Measurements from ENCODE around the gene DCDC2.
"Not testable (repeated sequence)": the region's sequence is repeated elsewhere in the genome, so short reads cannot be mapped to it uniquely, and the experiment has no call there.

DCDC2 gene

DNA sequence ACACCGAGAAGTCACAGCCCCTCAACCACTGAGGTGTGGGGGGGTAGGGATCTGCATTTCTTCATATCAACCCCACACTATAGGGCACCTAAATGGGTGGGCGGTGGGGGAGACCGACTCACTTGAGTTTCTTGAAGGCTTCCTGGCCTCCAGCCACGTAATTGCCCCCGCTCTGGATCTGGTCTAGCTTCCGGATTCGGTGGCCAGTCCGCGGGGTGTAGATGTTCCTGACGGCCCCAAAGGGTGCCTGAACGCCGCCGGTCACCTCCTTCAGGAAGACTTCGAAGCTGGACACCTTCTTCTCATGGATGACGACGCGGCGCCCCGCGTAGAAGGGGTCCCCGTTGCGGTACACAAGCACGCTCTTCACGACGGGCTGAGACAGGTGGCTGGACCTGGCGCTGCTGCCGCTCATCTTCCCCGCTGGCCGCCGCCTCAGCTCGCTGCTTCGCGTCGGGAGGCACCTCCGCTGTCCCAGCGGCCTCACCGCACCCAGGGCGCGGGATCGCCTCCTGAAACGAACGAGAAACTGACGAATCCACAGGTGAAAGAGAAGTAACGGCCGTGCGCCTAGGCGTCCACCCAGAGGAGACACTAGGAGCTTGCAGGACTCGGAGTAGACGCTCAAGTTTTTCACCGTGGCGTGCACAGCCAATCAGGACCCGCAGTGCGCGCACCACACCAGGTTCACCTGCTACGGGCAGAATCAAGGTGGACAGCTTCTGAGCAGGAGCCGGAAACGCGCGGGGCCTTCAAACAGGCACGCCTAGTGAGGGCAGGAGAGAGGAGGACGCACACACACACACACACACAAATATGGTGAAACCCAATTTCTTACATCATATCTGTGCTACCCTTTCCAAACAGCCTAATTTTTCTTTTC is at the start of gene DCDC2:
Gene DCDC2, minus strand, starts transcription at position 724 of the 883 bp plus-strand sequence. Its CDS starts 309 bp downstream, at position 415.
- no peak for DNase-seq (ENCODE audit: low read depth in 2 of 2)

DNA sequence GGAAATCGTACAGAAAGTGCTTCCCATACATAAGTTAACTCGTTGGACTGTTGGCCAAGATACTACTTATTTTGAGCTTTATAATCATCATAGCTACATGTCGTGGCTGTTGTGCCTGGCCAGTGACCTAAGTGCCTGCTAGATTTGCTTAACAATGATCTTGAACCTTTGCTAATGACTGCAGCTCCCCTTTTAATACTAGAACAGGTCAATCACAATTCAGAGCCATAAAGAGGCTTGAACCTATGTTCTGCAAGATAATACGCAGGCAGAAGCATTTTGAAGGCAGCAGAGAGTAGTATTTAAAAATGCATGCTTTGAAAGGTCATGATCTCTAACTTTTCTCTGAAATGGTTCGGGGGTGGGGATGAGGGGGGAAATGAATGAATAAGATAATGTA is 47.4 kb upstream of the DCDC2 start:
- DNase-seq (ENCODE audit: low read depth in 2 of 2): no peak

DNA sequence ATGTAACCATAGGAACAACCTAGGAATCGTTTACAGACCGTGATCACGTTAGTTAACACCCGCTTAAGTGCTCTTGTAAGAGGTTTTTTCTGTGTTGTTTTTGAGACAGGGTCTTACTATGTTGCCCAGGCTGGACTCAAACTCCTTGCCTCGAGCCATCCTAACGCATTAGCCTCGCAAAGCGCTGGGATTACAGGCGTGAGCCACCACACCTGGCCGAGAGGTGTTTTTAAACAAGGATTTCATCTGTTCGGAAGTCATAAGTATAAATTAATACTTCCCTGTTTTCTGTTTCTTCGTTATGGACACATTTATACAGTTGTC is 45.6 kb upstream of the DCDC2 start:
- DNase-seq (ENCODE audit: low read depth in 2 of 2): no peak

DNA sequence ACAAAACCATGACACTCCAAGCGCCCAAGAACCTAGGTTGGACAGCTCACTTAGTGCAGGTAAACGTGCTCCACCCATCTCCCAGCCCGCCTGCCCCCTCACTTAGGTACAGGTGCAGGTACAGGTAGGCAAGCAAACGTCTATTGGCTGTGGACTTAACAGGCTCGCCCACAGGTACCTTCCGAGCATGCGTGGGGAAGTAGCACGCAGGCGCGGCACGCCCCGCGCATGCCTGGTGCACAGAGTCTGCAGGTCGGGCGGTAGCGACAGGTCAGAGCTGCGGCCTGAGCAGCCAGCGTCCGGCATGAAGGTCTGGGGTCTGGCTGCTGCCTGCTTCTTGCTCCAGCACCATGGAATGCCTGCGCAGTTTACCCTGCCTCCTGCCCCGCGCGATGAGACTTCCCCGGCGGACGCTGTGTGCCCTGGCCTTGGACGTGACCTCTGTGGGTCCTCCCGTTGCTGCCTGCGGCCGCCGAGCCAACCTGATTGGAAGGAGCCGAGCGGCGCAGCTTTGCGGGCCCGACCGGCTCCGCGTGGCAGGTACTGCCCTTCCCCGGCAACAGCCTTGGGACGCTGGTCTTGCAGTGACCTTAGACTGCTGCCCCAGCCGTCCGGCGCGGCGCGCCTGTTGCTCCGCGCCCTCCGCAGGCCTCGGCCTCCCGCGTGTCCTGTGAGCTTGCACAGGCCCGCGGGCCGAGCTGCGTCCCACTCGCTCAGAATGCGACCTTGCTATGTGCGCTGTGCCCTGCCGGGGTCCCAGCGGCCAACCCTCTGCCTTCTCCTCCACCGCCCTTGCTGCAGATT is 45.0 kb upstream of the DCDC2 start, which contains the start of gene MRS2:
Gene MRS2, plus strand, starts transcription at position 240 of the 804 bp plus-strand sequence. Its CDS starts 111 bp downstream, at position 351.
- peak; percentile 12 to 15 for DNase-seq (ENCODE audit: low read depth in 2 of 2)

DNA sequence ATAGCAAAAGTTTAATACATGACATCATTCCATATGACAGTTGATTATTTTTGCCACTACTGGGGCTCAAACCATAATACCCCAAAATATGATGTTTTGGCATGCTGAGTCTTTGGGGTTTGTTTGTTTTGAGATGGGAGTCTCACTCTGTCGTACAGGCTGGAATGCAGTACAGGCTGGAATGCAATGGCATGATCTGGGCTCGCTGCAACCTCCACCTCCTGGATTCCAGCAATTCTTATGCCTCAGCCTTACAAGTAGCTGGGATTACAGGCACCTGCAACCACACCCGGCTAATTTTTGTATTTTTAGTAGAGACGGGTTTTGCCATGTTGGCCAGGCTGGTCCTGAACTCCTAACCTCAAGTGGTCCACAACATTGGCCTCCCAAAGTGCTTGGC is 43.6 kb upstream of the DCDC2 start:
- DNase-seq (ENCODE audit: low read depth in 2 of 2): no peak

DNA sequence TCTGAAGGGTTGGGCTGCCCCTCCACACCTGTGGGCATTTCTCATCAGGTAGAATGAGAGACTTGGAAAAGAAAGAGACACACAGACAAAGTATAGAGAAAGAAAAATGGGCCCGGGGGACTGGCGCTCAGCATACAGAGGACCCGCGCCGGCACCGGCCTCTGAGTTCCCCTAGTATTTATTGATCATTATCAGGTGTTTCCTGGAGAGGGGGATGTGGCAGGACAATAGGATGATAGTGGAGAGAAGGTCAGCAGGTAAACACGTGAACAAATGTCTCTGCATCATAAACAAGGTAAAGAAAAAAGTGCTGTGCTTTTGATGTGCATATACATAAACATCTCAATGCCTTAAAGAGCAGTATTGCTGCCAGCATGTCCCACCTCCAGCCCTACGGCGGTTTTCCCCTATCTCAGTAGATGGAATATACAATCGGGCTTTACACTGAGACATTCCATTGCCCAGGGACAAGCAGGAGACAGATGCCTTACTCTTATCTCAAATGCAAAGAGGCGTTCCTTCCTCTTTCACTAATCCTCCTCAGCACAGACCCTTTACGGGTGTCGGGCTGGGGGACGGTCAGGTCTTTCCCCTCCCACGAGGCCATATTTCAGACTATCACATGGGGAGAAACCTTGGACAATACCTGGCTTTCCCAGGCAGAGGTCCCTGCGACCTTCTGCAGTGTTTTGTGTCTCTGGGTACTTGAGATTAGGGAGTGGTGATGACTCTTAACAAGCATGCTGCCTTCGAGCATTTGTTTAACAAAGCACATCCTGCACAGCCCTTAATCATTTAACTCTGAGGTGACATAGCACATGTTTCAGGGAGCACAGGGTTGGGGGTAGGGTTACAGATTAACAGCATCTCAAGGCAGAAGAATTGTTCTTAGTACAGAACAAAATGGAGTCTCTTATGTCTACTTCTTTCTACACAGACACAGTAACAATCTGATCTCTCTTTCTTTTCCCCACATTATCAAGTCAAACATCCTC is 42.5 kb upstream of the DCDC2 start:
- DNase-seq (ENCODE audit: low read depth in 2 of 2): not testable (repeated sequence)

DNA sequence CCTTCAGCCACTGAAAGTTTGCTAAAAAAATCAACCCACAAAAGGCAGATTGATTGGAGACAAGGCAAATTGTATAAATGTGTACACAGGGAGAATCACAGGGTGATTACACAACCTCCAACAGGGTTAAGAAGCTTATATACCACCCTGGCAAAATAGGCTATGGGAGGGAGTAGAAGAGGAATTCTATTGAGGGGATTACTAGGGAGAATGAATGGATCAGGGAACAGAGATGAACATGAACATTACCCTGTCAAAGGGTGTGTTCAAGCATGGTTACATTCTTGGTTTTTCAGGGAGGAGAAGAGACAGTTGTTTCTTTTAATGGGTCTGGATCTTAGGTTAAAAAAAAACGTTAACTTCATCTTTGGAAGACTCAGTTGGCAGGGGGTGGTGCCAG is 39.8 kb upstream of the DCDC2 start:
- DNase-seq (ENCODE audit: low read depth in 2 of 2): no peak

DNA sequence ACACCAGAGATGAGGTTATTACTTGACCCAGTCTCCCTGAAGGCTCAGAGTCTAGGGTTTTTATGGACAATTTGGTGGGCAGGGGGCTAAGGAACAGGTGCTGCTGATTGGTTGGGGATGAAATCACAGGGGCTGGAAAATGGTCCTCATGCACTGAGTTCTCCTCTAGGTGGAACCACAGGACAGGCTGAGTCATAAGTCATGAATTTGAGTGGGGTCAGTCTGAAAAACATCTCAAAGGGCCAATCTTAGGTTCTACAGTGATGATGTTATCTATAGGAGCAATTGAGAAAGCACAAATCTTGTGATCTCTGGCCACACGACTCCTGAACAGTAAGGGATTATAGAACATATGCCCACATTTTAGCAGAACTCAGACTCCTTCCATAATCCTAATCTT is 39.0 kb upstream of the DCDC2 start:
- DNase-seq (ENCODE audit: low read depth in 2 of 2): no peak

DNA sequence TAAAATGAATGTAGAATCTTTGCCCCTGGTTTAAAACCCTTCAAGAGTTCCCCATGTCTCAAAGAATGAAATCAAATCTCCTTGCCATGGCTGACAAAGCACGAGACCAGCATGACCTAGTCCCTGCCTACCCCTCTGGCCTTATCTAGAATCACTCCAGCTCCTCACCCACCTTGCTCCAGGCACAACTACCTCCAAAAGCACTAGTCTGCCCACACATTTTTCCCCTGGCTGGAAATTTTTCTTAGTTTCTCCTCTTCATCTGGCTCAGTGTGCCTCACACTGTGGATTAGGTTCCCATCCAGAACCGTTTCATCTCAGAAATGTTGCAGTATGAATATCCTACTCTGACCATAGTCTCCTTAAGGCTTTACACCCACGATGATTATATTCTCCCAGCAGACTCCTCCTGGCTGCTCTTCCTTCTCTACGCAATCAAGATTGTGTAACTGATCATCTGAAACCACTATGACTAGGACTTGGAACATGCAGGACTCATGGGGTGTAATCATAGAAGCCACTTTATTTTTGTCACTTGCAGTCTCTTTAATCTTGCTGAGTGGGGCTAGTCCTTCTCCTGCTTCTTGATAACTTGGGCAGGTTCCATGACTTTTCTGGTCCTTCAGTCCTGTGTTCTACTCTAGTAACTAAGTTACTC is 37.0 kb upstream of the DCDC2 start:
- peak in 1 of 2 experiments; percentile 2 for DNase-seq (ENCODE audit: low read depth in 2 of 2)

DNA sequence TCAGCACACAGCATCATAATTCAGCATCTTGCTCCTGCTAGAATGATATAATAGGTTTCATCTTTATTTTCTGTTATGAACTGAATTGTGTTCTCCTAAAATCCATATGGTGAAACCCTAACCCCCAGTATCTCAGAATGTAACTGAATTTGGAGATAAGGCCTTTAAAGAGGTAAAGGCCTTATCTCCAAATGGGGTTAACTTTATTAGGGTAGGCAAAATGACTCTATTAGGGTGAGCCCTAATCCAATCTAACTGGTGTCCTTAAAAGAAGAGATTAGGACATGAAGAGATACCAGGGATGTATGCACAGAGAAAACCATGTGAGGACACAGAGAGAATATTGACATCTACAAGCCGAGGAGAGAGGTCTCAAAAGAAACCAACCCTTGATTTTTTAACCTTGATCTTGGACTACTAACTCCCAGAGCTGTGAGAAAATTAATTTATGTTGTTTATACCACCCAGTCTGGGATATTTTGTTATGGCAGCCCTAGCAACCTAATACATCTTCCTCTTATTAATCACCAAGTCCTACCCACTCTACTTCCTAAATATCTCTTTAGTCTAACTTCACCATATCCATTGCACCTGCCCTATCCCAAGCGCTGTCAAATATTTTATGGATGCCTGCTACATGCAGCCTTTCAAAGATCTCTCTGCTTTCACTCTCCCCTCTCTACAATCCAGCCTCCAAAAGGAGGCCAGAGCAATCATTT is 36.4 kb upstream of the DCDC2 start:
- no peak for DNase-seq (ENCODE audit: low read depth in 2 of 2)

DNA sequence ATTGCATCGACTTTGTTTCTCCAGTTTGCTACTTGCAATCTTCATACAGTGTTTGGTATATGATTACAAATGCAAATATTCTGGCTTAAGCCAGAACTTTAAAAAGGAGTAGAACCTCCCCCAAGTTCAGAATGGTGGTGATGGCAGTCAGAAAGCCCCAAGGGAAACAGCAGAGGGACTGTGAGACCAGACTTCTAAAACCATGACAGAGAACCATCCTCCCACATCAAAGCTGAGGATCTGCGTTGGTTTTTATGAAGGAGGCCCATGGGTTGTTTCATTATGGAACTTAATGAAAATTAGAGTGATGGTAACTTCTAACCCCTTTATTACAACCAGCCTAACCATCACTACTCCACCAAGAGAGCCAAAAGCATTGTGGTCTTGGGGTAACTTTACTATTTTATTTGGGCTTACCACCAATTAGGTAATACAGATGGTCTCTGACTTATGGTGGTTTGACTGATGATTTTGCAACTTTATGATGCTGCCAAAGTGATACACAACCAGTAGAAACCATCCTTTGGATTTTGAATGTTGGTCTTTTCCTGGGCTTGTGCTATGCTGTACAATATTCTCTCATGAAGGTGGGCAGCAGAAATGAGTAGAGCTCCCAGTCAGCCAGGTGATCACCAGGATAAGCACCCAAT is 34.0 kb upstream of the DCDC2 start:
- DNase-seq (ENCODE audit: low read depth in 2 of 2): no peak

DNA sequence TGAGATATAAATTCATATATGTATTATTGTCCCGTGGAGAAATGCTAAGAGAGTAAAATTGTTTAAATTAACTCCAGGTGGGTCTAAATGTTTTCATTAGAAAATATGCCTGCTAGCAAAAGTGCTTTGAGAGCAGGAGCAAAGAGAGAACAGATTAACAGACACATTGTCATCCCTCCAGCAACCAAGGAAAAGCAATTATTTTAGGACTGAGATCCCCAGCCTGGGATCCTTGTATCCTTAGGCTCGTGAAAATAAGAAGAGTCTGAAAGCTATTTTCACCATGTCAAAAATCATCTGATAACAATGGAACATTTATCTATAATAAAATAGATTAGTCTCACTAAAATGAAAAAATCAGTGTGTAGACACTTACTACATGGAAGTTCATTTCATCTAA is 33.3 kb upstream of the DCDC2 start:
- no peak for DNase-seq (ENCODE audit: low read depth in 2 of 2)

DNA sequence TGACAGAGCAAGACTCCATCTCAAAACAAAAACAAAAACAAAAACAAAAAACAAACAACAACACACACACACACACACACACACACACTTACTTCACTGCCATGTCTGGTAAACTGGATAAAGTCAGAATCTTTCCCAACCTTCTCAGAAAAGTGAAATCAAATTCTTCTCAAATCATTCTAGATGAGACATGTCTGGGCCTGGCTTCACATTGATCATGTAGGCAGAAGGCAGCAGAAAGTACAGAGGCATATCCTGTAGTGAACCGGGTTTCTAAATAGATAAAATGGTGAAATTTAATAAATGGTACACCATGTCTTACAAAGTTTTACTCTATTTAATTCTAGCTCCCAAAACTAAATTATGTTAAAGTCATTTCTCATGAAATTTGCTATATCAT is 30.0 kb upstream of the DCDC2 start:
- DNase-seq (ENCODE audit: low read depth in 2 of 2): no peak

DNA sequence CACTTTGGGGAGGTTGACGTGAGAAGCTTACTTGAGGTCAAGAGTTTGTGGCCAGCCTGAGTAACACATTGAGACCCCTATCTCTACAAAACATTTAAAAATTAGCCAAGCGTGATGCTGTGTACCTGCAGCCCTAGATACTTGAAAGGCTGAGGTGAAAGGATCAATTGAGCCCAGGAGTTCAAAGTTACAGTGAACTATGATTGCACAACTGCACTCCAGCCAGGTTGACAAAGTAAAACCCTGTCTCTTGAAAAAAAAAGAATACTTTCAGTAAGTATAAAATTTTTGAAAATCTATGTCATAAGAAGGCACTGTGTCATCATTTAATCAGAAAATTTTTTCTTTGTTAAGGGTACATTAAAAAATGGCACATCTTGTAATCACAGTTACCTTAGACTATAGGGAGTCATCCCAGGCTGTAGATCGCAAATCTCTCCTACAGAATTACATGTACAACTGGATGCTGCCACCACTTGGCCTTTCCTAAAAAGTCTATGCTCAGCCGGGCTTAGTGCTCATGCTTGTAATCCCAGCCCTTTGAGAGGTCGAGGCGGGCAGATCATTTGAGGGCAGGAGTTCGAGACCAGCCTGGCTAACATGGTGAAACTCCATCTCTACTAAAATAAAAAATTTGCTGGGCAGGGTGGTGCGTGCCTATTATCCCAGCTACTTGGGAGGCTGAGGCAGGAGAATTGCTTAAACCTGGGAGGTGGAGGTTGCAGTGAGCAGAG is 27.8 kb upstream of the DCDC2 start:
- DNase-seq (ENCODE audit: low read depth in 2 of 2): no peak

DNA sequence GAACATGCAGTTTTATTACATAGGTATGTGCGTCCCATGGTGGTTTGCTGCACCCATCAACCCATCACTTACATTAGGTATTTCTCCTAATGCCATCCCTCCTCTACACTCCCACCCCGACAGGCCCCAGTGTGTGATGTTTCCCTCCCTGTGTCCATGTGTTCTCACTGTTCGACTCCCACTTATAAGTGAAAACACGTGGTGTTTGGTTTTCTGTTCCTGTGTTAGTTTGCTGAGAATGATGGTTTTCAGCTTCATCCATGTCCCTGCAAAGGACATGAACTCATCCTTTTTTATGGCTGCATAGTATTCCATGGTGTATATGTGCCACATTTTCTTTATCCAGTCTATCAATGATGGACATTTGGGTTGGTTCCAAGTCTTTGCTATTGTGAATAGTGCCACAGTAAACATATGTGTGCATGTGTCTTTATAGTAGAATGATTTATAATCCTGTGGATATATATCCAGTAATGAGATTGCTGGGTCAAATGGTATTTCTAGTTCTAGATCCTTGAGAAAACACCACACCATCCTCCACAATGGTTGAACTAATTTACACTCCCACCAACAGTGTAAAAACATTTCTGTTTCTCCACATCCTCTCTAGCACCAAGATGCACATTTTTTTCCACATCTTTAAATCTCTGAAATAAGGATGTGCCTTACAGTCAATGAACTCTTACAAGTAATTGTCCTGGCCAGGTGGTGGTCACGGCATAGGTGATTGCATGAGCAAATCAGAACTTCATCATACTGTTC is 26.7 kb upstream of the DCDC2 start:
- not testable (repeated sequence) for DNase-seq (ENCODE audit: low read depth in 2 of 2)

DNA sequence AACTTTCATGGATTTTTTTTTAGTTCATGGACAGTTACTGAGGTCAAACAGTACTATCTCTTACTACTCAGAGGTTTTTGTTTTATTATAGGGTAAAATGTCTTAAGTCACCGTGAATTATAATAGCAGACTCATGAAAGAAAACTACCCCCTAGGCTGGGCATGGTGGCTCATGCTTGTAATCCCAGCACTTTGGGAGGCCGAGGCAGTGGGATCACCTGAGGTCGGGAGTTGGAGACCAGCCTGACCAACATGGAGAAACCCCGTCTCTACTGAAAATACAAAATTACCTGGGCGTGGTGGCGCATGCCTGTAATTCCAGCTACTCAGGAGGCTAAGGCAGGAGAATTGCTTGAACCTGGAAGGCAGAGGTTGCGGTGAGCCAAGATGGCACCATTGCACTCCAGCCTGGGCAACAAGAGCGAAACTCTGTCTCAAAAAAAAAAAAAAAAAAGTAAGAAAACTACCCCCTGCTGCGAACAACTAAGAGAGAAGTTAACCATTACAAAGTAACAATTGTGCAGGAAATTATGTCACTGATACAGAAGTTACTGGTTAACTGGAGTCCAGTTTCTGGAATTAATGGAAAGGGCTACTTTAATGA is 25.1 kb upstream of the DCDC2 start:
- DNase-seq (ENCODE audit: low read depth in 2 of 2): not testable (repeated sequence)

DNA sequence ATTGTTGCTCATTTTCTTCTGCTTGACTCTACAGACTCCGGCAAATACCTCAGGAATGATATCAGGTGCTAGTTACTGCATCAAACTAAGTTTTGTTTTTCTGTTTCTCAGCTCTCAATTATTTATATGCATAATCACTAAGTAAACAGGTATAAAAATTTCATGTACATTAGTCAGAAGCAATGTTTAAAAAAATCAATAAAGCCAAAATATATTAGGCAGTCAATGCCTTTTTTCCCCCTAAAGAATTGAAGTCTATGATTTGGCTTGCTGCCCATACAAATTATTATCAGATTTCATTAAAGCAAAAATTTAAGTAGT is 24.3 kb upstream of the DCDC2 start:
- DNase-seq (ENCODE audit: low read depth in 2 of 2): no peak
